Stimulated activated CD8-positive, alpha-beta memory T cell treated with anti-CD3 and anti-CD28 coated beads, Interleukin-4, amount 100 ng/mL, for 1 hour (primary cell): Measurements from ENCODE around the gene ILK.

ENCODE experiments used
- DNase-seq, 2 donors: peaks; one replicate each; pipeline ENCODE4 v3.0.0-alpha.2; 2020; ENCODE audit warnings: low read depth in 2 of 2, low spot score in 1 of 2

Gene ILK

DNA sequence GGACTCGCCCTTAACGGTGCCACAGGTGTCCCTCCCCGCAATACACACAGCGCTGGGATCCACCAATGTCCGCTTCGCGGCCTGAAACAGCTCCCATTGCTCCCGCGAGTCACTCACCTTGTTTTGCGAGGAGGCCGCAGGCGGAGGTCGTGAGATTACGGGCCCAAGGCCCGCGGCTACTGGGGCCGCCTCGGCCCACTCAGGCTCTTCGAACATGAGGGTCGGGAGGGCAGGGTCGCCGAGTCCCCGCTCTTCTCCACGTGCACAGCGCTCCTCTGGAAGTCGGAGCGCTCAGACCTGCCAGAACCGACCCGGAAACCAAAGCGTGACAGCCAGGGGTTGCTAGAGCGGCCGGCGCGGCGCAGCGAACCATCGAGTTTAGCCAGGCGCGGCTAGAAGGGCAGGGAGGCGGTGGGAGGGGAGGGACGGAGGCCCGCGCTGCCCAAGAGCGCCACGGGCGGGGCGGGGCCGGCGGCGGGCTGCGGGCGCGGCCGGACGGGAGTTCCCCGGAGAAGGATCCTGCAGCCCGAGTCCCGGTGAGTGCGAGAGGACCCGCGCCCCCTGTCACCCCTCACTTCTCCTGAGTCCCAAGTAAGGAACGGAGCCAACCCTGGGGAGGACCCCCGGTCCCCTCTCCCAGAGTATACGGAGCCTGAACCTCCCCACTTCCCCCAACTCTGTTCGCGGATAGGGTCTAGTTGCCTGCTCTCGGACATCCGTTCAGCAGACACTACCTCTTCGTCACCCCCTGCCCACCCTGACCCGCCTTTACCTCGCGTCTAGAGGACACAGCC, at the start of gene ILK, which contains the start of gene RRP8:
TSS of gene ILK (plus strand) at position 488 of the 794 bp plus-strand sequence. CDS start 498 bp downstream, outside the sequence.
TSS of gene RRP8 (minus strand) at position 330 of the 794 bp plus-strand sequence. CDS start at position 216, 114 bp downstream.
- DNase-seq: peak; percentile 52 to 75

DNA sequence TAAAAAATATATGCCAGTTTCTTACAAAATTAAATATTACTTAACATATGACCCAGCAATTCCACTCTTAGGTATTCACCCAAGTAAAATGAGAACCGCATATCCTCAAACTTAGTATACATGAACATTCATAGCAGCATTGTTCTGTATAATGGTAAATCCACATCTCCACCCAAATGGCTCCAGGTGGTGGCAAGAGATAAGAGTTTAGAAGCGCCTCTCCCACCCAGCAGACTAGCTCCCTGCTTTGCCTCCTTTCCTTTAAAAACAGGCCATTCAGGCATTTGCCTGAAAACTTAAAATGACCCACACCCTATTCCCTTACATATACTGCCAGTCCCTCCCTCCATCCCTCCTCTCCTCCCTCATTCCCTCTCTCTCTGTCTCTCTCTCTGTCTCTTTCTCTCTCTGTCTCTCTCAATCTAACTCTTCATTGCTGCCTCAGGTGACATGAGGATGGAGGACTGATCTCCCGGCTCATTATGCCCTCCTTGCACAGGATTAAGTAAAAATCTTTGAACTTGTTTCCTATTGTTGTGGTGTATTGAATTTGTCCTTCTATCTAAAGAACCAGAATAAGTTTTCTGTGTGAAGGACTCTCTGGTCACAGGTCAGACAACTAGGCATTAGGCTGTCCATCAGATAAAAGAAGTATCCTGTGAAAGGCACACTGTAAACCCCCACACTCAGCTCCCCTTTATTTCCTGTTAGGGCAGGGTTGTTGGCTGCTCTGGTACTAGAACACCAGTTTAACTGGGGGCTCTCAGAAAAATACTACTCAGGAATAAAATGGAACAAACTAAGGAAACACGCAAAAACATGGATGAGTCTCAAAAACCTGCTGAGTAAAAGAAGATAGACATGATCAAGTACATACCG, 48.5 kb upstream of the ILK start:
- DNase-seq: no peak

DNA sequence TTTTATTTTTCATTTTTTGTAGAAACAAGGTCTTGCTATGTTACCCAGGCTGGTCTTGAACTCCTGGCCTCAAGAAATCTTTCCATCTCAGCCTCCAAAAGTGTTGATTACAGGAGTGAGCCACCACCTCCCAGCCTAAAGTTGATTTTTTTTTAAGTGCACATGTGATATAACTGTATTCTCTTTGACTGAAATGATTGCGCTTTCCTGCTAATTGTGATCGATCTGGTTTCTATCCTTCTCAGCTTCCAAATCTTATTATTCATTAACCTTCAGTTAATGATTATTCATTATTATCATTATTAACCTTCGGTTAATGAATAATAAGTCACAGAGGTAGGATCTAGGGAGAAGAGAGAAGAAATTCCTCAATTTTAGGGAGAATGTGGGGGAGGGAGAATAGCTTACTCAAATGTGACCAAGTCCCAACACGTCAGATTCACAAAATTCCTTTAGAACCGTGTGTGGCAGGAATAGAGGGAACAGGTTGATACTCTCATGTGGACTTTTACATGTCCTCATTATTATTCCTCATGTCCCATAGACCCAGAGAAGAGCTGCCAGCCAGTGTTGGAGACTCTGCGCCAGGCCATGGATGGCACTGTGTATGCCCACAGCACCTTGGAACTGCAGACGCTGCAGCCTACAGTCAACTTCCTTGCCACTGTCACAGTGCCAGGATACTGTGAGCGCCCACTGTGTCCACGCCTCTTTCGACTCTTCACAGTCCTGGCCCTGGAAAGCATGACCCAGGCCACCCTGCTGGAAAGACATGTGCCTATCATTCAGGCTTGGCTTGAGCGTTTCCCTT, 47.2 kb upstream of the ILK start:
- DNase-seq: no peak

DNA sequence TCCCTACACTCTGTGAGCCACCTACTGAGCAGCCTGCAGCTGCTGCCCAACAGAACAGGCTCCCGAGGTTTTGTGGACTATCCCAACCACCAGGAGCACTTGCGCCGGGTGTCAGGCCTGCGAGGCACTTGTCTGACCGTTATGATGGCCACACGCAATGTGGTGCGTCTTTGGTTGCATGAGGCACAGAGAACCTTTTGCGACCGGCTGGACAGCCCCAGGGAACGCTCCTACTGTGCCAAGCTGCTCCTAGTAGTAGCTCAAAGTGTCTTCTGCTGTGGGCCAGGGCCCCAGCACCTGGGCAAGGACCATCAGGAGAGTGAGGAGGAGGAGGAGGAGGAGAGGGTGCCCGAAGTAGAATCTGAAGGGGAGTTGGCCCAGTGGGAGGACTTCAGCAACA, 46.5 kb upstream of the ILK start:
- no peak for DNase-seq

DNA sequence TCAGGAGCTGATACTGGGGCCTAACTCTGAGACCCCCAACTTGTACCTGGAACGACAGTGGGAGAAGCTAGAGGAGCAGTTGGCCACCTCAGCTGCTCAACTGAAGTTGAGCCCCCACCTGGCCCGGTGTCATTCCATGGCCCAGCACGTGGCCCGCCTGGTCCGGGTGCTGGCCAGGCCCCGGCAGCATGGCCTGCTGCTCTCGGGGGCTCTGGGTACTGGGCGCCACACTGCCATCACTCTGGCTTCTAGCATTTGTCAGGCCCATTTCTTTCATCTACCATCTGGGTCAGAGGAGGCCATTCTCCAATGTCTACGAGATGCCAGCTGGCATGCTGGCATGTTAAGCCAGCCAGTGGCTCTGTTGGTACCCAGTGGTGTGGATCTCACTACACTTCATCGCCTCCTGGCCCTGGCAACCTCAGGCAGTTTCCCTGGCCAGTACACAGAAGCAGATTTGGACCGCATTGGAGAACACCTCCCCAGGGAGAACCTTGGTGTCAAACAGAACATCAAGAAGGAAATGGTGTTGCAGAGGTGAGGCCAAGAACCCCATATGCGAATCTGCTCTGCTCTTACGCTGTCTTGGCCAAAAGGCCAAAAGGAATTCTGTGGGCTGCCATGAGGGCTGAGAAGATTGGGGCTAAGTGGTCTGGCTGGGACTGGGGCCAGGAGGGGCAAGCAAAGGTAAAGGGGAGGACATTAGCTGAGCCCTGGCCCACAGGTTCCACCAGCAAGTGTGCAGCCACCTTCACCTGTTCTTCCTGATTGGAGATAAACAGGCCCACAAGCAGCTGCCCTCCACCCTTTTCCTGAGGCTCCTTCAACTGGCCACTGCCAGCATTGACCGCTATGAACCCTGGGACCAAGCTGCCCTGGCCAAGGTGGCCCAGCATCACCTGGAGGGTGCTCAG, 45.6 kb upstream of the ILK start:
- no peak for DNase-seq

DNA sequence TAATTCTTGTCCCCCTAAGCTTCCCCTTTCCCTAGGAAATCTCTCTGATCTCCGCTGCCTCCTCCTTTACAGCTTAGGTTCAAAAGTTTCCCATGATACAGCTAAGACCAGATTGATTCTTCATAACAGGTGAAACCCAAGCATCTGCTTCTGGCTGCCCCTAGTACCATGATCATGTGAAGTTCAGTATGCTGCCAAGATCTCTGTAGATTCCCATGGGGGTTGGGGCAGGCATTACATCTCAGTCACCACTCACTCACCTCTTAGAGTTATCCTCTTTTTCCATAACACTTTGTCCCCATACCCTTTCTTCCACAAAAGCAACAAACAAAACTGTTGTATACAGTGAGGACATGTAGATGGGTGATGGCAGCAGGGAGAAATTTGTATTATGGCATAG, 44.2 kb upstream of the ILK start:
- no peak for DNase-seq

DNA sequence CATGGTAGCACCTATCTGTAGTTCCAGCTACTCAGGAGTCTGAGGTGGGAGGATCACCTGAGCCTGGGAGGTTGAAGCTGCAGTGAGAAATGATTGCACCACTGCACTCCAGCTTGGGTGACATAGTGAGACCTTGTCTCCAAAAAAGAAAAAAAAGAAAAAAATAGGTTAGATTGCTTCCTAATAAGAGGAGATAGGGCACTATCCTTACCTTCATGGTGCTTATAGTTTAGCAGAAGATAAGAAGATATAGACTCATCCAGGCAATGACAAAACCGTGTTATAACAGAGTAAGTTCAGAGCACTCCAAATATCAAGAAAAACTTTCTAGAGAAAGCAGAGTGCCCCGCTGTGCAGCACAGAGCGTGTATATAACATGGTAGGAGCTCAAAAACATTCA, 42.3 kb upstream of the ILK start:
- no peak for DNase-seq

DNA sequence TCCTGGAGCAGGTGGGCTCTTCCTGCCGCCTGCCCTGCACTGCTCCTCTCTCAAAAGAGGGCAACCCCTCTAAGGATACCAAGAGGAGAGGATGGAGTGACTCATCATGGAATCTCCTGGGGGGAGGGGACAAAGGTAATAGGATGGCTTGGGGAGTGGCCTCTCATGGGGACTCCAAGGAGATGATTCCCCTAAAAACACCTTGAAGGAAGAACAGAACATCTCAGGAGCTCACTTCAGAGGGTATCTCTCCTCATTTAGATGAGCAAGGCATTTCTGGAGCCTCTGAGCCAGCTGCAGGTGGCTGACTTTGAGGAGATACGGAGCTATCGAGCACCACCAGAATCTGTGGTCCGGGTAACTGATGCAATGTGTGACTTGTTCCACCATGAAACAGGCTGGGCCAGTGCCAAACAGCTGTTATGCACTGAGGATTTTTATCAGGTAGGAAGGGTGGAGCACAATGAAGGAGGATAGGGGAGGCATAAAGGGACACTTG, 40.4 kb upstream of the ILK start:
- DNase-seq: no peak

DNA sequence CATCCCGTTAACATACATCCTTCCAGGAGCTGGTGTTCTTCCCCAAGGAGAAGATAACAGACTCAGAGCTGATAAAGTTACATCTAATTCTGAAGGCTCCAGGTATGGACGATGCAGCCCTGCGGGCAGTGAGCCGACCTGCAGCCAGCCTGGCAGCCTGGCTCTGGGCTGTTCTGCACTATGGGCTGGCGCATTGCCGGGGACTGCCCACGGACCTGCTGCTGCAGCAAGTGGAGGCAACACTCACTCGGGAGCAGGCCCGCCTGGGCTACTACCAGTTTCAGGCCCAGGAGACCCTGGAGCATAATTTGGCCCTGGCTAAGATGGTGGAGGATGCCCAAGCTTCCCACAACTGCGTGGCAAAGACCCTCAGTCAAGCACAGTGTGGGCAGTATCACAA, 39.9 kb upstream of the ILK start:
- DNase-seq: no peak

DNA sequence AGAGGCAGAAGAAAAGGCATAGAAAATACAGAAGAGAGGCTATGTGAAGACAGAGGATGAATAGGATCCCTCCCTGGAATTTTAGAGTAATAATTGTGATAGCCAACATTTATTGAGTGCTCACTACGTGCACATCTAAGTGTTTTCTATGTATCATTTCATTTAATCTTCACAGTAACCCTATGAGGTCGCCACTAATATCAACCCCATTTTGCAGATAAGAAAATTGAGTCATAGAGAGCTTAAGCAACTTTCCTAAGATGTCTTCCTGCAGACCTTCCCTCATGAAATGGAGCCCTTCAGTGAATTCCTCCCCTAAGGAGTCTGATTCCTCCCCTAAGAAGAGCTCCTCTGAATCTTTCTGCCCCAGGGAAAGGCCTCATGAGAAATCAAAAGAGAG, 38.2 kb upstream of the ILK start:
- no peak for DNase-seq

DNA sequence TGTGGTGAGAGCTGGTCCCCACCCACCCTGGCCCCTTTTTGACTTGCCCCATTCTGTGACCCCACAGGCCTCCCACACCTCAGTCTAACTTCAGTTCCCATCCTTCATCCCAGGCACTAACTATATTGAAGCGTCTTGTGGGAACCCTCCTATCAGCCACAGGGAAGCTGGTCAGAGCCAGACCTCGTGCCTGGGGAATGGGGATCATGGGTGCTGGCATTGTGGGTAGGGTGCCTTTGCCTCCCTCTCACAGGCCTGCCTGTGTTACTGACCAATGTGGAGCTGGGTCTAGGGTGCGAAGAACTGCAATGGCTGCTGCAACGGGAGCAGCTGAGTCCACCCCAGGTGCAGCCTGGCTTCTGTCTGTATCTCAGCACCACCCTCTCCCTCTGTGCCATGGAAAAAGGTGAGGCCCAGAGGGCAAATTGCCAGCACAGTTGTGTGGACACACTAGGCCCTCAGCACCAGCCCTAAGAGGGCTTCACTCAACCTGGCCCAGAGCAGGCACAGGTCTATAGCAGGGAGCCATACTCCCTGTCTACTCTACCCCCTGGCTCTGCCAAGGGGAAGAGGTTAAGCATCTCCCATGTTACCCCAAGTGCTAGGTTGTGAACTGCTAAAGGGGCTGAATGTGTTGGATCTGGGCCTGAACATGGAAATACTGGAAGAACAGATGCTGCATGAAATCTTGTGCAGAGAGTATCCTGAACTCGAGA, 37.4 kb upstream of the ILK start:
- DNase-seq: no peak

DNA sequence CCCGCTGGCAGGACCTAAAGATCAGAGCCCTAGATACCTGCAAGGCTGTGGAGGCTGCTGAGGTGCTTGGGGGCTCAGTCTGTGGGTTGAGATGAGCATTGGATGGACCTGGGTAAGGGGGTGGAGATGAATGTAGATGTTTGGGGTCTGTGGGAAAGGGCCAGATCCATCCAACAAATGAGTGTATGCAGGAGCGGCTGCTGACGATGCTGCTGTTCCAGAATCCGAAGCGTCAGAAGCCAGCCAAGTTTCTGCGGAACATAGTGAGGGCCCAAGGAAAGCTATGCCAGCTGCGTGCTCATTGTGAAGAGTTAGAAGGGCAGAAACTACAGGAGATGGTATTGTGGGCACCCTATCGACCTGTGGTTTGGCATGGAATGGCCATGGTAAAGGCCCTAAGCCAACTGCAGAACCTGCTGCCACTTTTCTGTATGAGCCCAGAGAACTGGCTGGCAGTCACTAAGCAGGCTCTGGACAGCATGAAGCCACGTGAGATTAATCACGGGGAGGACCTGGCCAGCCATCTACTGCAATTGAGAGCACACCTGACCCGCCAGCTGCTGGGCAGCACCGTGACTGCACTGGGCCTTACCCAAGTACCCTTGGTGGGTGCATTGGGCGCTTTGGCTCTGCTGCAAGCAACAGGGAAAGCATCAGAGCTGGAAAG, 36.7 kb upstream of the ILK start:
- DNase-seq: no peak

DNA sequence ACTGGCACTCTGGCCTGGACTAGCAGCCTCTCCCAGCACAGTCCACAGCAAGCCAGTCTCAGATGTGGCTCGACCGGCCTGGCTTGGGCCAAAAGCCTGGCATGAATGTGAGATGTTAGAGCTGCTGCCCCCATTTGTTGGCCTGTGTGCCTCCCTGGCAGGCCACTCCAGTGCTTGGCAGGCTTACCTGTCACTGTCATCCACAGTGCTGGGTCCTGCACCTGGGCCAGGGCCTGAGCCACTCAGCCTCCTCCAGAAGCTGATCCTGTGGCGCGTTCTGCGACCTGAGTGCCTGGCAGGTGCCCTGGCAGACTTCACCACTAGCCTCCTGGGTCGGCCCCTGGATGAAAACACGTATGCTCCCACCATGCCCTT, 36.2 kb upstream of the ILK start:
- no peak for DNase-seq

DNA sequence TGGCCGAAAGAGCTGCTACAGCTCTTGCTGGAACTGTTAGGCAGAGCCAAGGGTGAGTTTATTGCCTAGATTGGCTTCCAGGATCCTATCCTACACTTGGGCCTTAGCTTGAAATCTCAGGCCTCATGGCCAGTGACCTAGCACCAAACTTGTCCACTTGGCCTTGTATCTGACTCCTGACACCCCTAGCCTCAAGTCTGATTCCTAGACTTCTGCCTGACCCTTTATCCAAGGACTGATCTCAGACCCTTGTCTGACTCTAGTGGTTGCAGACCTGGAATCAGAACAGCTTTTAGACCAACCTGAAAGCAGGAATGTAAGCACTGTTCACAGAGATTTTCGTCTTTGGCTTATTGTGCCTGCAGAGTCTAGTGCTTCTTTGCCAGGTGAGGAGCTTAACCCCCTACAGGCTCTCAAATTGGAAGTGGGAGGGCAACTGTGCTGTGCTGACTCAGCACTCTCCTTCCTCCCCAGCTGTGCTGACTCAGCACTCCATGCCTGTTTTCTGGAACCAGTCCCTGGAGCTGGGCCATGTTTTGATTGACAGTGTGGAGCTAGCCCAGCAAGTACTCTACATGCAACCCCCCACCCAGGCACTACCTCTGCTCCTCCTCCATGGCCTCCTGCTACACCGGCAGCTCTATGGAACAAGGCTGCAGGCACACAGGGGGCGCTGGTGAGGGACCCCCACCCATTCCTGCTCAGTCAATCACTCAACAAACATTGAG, 35.2 kb upstream of the ILK start:
- DNase-seq: no peak

DNA sequence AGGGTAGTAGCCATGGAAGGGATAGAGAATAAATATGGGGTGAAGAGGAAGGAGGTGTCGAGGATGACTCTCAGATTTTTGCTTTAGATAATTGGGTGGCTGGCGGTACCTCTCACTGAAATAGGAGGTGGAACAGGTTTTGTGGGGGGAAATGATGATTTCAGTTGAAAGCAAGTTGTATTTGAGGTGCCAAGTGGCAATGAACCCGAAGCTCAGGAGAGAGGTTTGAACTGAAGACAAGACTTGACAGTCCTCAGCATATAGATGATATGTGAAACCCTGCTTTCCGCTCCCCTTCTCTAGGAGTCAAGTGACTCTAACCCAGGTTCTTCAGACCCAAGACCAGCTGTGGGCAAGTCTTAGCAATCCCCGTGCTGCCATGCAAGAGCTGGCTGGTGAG, 33.9 kb upstream of the ILK start:
- no peak for DNase-seq

DNA sequence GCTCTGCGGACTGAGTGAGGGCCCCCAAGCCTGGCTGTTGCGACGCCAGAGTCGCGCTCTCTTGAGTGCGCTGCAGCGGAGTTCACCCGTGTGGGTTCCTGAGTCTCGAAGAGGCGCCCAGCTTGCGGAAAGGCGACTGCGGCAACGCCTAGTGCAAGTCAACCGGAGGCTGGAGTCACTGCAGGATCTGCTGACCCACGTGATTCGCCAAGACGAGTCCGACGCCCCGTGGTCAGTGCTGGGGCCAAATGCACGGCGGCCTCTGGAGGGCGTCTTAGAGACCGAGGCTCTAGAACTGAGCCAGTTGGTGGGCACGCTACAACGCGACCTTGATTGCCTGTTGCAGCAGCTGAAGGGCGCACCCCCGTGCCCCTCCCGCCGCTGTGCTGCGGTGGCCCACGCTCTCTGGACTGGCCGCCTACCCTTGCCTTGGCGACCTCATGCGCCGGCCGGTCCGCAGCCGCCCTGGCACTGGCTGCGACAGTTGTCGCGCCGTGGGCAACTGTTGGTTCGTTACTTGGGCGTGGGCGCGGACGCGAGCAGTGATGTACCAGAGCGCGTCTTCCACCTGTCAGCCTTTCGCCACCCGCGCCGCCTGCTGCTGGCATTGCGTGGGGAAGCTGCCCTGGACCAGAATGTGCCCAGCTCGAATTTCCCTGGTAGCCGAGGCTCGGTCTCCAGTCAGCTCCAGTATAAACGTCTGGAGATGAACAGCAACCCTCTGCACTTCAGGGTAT, 32.7 kb upstream of the ILK start:
- no peak for DNase-seq

DNA sequence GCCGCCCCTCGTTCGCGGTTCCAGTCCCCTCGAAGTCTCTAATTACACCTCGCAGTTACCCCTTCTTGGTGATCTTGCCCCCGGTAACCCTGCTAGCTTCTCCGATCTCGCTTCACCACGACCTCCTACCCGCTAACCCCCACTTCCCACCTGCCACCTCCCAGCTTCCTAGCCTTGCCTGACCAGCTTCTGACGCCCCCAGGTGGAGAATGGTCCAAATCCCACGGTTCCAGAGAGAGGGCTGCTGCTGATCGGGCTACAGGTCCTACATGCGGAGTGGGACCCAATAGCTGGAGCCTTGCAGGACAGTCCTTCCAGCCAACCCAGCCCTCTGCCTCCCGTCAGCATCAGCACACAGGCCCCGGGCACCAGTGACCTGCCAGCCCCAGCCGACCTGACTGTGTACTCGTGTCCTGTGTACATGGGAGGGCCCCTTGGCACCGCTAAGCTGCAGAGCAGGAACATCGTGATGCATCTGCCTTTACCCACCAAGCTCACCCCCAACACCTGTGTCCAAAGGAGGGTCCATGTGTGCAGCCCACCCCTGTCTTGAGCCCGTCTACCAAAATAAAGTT, 32.1 kb upstream of the ILK start:
- no peak for DNase-seq
